Gastrocnemius medialis (tissue), 4 donors: ENCODE results near the gene SETD3.

Source experiments
- CTCF ChIP-seq, 5 experiments: fragments of 450-650 bp in 3 of 5; fragments of 200-600 bp in 2 of 5; sonication (generic) in 2 of 5; IDR thresholded peaks in 4 of 5; conservative IDR thresholded peaks in 1 of 5; 1 replicate in 4 of 5; 2 replicates in 1 of 5; pipeline ENCODE4 v1.5.1; 2016 to 2019; ENCODE audit warnings: antibody characterized with exemption in 5 of 5, mild to moderate bottlenecking in 3 of 5, moderate library complexity in 3 of 5
- POLR2A ChIP-seq, 2 donors: fragments of 450-650 bp; IDR thresholded peaks; one replicate each; pipeline ENCODE4 v1.6.1; 2017; ENCODE audit warnings: antibody characterized with exemption in 2 of 2, mild to moderate bottlenecking in 2 of 2, moderate library complexity in 2 of 2

- TF ChIP-seq POLR2A (IDR thresholded peaks at IDR 0.05) (no peak), CTCF (IDR thresholded peaks at IDR 0.05 in 4 of 5, conservative IDR thresholded peaks at IDR 0.05 in 1 of 5) (no peak)
Observed at GRCh38 chr14:99481745-99482099, 1.1 kb upstream of the SETD3 start.
